Caco-2 (cell line): ENCODE results near the gene EIF4E1B. TPM values are rescaled to one million over a fixed set of nuclear protein-coding genes. Genes with fewer than 3 reads are reported as not detected.
A peak's percentile ranks its signal among the peaks of the same experiment; 100 is the strongest.

Experiments used
- BruUV-seq: library from RNA; stranded (reverse); fragments of 400-500 nt; replicated peaks from 2 replicates; lab custom pipeline; 2021; lab: Mats Ljungman, UMichigan
- CTCF ChIA-PET: fragments of 300-600 bp; sonication (Branson Sonifier 250); formaldehyde crosslinking; loops from one replicate; lab custom pipeline; 2022; ENCODE audit warnings: antibody characterized with exemption; lab: Charles Lee
- POLR2A ChIA-PET: fragments of 300-600 bp; sonication (Branson Sonifier 250); formaldehyde crosslinking; loops from one replicate; lab custom pipeline; 2022; ENCODE audit warnings: antibody characterized with exemption; lab: Charles Lee
- DNase-seq, 2 experiments: peaks; one replicate each; pipeline versions ENCODE4 v3.0.0 to v3.0.0-alpha.2; 2020 to 2022
- H3K27me3 ChIP-seq: replicated peaks from 2 replicates; pipeline ENCODE4 v1.6.0; 2011; ENCODE audit warnings: low read length; ENCODE audit not compliant: control insufficient read depth, insufficient read depth
- H3K36me3 ChIP-seq: 2 replicates; pipeline ENCODE4 v1.5.1; 2011; ENCODE audit warnings: low read length; ENCODE audit not compliant: control insufficient read depth, insufficient read depth
- H3K4me1 ChIP-seq: fragments of 250-450 bp; sonication (Bioruptor Pico); 2 replicates; pipeline ENCODE4 v1.5.1; 2020; ENCODE audit warnings: mild to moderate bottlenecking
- H3K4me3 ChIP-seq: 2 replicates; pipeline ENCODE4 v1.5.1; 2011; ENCODE audit warnings: low read depth, mild to moderate bottlenecking, control low read depth, low read length
- H3K9me3 ChIP-seq: fragments of 250-450 bp; sonication (Bioruptor Pico); 2 replicates; pipeline ENCODE4 v1.5.1; 2020; ENCODE audit warnings: mild to moderate bottlenecking, moderate library complexity
- H3K27ac Mint-ChIP-seq: one replicate; pipeline ENCODE4 v1.8.0; 2022; ENCODE audit warnings: mixed read lengths; ENCODE audit not compliant: unreplicated experiment
- H3K27me3 Mint-ChIP-seq: one replicate; pipeline ENCODE4 v1.8.0; 2022; ENCODE audit warnings: mixed read lengths; ENCODE audit not compliant: insufficient read depth, unreplicated experiment
- H3K36me3 Mint-ChIP-seq: one replicate; pipeline ENCODE4 v1.8.0; 2022; ENCODE audit warnings: mild to moderate bottlenecking, mixed read lengths; ENCODE audit not compliant: insufficient read depth, unreplicated experiment
- H3K4me1 Mint-ChIP-seq: one replicate; pipeline ENCODE4 v1.8.0; 2022; ENCODE audit warnings: low read depth, mixed read lengths; ENCODE audit not compliant: unreplicated experiment
- H3K4me3 Mint-ChIP-seq: one replicate; pipeline ENCODE4 v1.8.0; 2022; ENCODE audit warnings: mild to moderate bottlenecking, moderate library complexity, mixed read lengths; ENCODE audit not compliant: unreplicated experiment
- H3K9me3 Mint-ChIP-seq: one replicate; pipeline ENCODE4 v1.8.0; 2022; ENCODE audit warnings: mixed read lengths; ENCODE audit not compliant: unreplicated experiment
- CTCF ChIP-seq, 2 experiments: fragments of 200-600 bp in 1 of 2; IDR thresholded peaks; 1 replicate in 1 of 2; 2 replicates in 1 of 2; pipeline versions ENCODE4 v1.5.1 to v1.8.0; 2011 to 2022; ENCODE audit warnings: antibody characterized with exemption in 1 of 2, control low read depth in 1 of 2, inconsistent platforms in 1 of 2, low read depth in 1 of 2, low read length in 1 of 2, mild to moderate bottlenecking in 1 of 2, moderate library complexity in 1 of 2; ENCODE audit not compliant: insufficient read depth in 1 of 2, severe bottlenecking in 1 of 2, unreplicated experiment in 1 of 2
- intact Hi-C: fragments of 100-400 bp; cut with micrococcal nuclease; formaldehyde crosslinking; loops from one replicate; pipeline ENCODE4 v1.10.0; 2022; ENCODE audit not compliant: unreplicated experiment
- total RNA-seq: library from RNA; stranded (reverse); gene quantifications from 2 replicates; pipeline ENCODE4 v1.2.3, GENCODE V29; 2022

The EIF4E1B gene
- total RNA-seq, 1 experiment from 2014 or later, result not detected

GRCh38 chr5:176625966-176626875 lies 4.3 kb upstream of the EIF4E1B start:
- intact Hi-C loops, result no loop called here
- TF ChIP-seq CTCF (IDR thresholded peaks at IDR 0.05; ENCODE audit: insufficient read depth in 1 of 2, low read depth in 1 of 2, low read length in 1 of 2, severe bottlenecking in 1 of 2, unreplicated experiment in 1 of 2), result no peak
- Mint-ChIP-seq H3K36me3 (no peaks in the 10 kb centered on the region), H3K9me3 (no peaks in the 10 kb centered on the region), H3K27me3 (peaks cover 33% of the 10 kb centered on the region), H3K4me3 (no peak overlapping the region), H3K4me1 (no peaks in the 10 kb centered on the region), H3K27ac (no peak overlapping the region)
- BruUV-seq, result no TSS peak
- peaks cover 6% of the 10 kb centered on the region for H3K27me3 ChIP-seq
- POLR2A ChIA-PET, result no interaction called here
- DNase-seq, result no peak
- H3K4me3 ChIP-seq, result no peak overlapping the region
- H3K36me3 ChIP-seq, result no peaks in the 10 kb centered on the region
- peaks cover 7% of the 10 kb centered on the region for H3K4me1 ChIP-seq
- CTCF ChIA-PET, result no interaction called here
- no peaks in the 10 kb centered on the region for H3K9me3 ChIP-seq

GRCh38 chr5:176626876-176627236 lies 3.6 kb upstream of the EIF4E1B start:
- Histone ChIP-seq H3K27me3 (peaks cover 5% of the 10 kb centered on the region), H3K4me1 (peaks cover 7% of the 10 kb centered on the region), H3K4me3 (no peak overlapping the region), H3K9me3 (no peaks in the 10 kb centered on the region), H3K36me3 (no peaks in the 10 kb centered on the region)
- no peak overlapping the region for H3K4me3 Mint-ChIP-seq
- ChIA-PET CTCF (no interaction called here), POLR2A (no interaction called here)
- no peaks in the 10 kb centered on the region for H3K36me3 Mint-ChIP-seq
- intact Hi-C loops, result no loop called here
- H3K9me3 Mint-ChIP-seq, result no peaks in the 10 kb centered on the region
- no TSS peak for BruUV-seq
- H3K27me3 Mint-ChIP-seq, result peaks cover 36% of the 10 kb centered on the region
- no peak overlapping the region for H3K27ac Mint-ChIP-seq
- TF ChIP-seq CTCF (IDR thresholded peaks at IDR 0.05; ENCODE audit: insufficient read depth in 1 of 2, low read depth in 1 of 2, low read length in 1 of 2, severe bottlenecking in 1 of 2, unreplicated experiment in 1 of 2), result no peak
- DNase-seq, result no peak
- no peaks in the 10 kb centered on the region for H3K4me1 Mint-ChIP-seq

GRCh38 chr5:176627582-176627981 lies 2.9 kb upstream of the EIF4E1B start:
- no peak for DNase-seq
- peaks cover 7% of the 10 kb centered on the region for H3K4me1 ChIP-seq
- ChIA-PET CTCF (no interaction called here), POLR2A (no interaction called here)
- no peaks in the 10 kb centered on the region for H3K36me3 ChIP-seq
- BruUV-seq, result no TSS peak
- Mint-ChIP-seq H3K27me3 (peaks cover 33% of the 10 kb centered on the region), H3K27ac (no peak overlapping the region), H3K4me1 (no peaks in the 10 kb centered on the region), H3K36me3 (no peaks in the 10 kb centered on the region), H3K9me3 (no peaks in the 10 kb centered on the region), H3K4me3 (peak overlapping the region; percentile 5)
- TF ChIP-seq CTCF (IDR thresholded peaks at IDR 0.05; ENCODE audit: insufficient read depth in 1 of 2, low read depth in 1 of 2, low read length in 1 of 2, severe bottlenecking in 1 of 2, unreplicated experiment in 1 of 2), result no peak
- intact Hi-C loops, result no loop called here
- H3K9me3 ChIP-seq, result no peaks in the 10 kb centered on the region
- no peak overlapping the region for H3K4me3 ChIP-seq
- peaks cover 5% of the 10 kb centered on the region for H3K27me3 ChIP-seq
